ENCODE measurements around the gene TAPT1.

- TF ChIP-seq POLR2AphosphoS5 (IDR thresholded peaks at IDR 0.05; ENCODE audit: low read depth, low read length) (no peak), REST (IDR thresholded peaks at IDR 0.05; ENCODE audit: insufficient read depth in 1 of 2, low read depth in 2 of 2, low read length in 2 of 2) (no peak), SIN3A (IDR thresholded peaks at IDR 0.05; ENCODE audit: borderline replicate concordance, insufficient read depth, low read length) (no peak)
Observed at GRCh38 chr4:16118090-16118489, 108.2 kb downstream of the TAPT1 start.

Measured in PFSK-1 (cell line).